Chondrocyte (in vitro differentiated cells): ENCODE results near the gene TFCP2. TPM values are rescaled to one million over a fixed set of nuclear protein-coding genes. Genes with fewer than 3 reads are reported as not detected.
A peak's percentile ranks its signal among the peaks of the same experiment; 100 is the strongest.

Experiments
- DNase-seq: peaks from one replicate; pipeline ENCODE4 v3.0.0; 2021; ENCODE audit warnings: mixed read lengths, low spot score
- H3K27ac Mint-ChIP-seq: one replicate; pipeline ENCODE4 v1.8.0; 2021; ENCODE audit warnings: mild to moderate bottlenecking, moderate library complexity, mixed read lengths; ENCODE audit not compliant: unreplicated experiment
- H3K27me3 Mint-ChIP-seq: 2 replicates; pipeline ENCODE4 v1.8.0; 2021; ENCODE audit warnings: low read depth, mixed read lengths
- H3K36me3 Mint-ChIP-seq: 2 replicates; pipeline ENCODE4 v1.8.0; 2021; ENCODE audit warnings: low read depth, mixed read lengths
- H3K4me1 Mint-ChIP-seq: 2 replicates; pipeline ENCODE4 v1.8.0; 2021; ENCODE audit warnings: low read depth, mild to moderate bottlenecking, mixed read lengths
- H3K4me3 Mint-ChIP-seq: one replicate; pipeline ENCODE4 v1.8.0; 2021; ENCODE audit warnings: mild to moderate bottlenecking, moderate library complexity, mixed read lengths; ENCODE audit not compliant: unreplicated experiment
- H3K9me3 Mint-ChIP-seq: 2 replicates; pipeline ENCODE4 v1.8.0; 2021; ENCODE audit warnings: low read depth, mixed read lengths
- CTCF ChIP-seq: fragments of 200-600 bp; sonication (generic); IDR thresholded peaks from 2 replicates; pipeline ENCODE4 v1.5.0; 2021; ENCODE audit warnings: antibody characterized with exemption, mild to moderate bottlenecking, moderate library complexity
- total RNA-seq: library from RNA; stranded (reverse); gene quantifications from 3 replicates; pipeline ENCODE4 v1.2.1, GENCODE V29; 2021

Gene TFCP2
- total RNA-seq, 1 donor from 2014 or later: 20.8 TPM

GRCh38 chr12:51090705-51091229, 82.2 kb downstream of the TFCP2 start:
- H3K4me3 Mint-ChIP-seq: no peak overlapping the region
- no peak for DNase-seq
- no peaks in the 10 kb centered on the region for H3K4me1 Mint-ChIP-seq
- H3K27ac Mint-ChIP-seq: no peak overlapping the region
- H3K27me3 Mint-ChIP-seq: no peaks in the 10 kb centered on the region
- TF ChIP-seq CTCF: no peak
- H3K9me3 Mint-ChIP-seq: no peaks in the 10 kb centered on the region
- H3K36me3 Mint-ChIP-seq: peaks cover 8% of the 10 kb centered on the region

GRCh38 chr12:51087818-51088217, 85.1 kb downstream of the TFCP2 start:
- Mint-ChIP-seq H3K4me3 (no peak overlapping the region), H3K27ac (no peak overlapping the region), H3K36me3 (peaks cover 4% of the 10 kb centered on the region), H3K4me1 (peaks cover 5% of the 10 kb centered on the region), H3K27me3 (no peaks in the 10 kb centered on the region), H3K9me3 (no peaks in the 10 kb centered on the region)
- DNase-seq: no peak
- no peak for TF ChIP-seq CTCF

GRCh38 chr12:51086933-51087332, 86.0 kb downstream of the TFCP2 start:
- no peaks in the 10 kb centered on the region for H3K27me3 Mint-ChIP-seq
- no peak for DNase-seq
- no peak overlapping the region for H3K4me3 Mint-ChIP-seq
- TF ChIP-seq CTCF: no peak
- no peaks in the 10 kb centered on the region for H3K9me3 Mint-ChIP-seq
- peaks cover 4% of the 10 kb centered on the region for H3K36me3 Mint-ChIP-seq
- H3K4me1 Mint-ChIP-seq: peaks cover 14% of the 10 kb centered on the region
- H3K27ac Mint-ChIP-seq: no peak overlapping the region

- Mint-ChIP-seq H3K9me3 (no peaks in the 10 kb centered on the region), H3K36me3 (peaks cover 4% of the 10 kb centered on the region), H3K4me1 (peaks cover 23% of the 10 kb centered on the region), H3K4me3 (no peak overlapping the region), H3K27me3 (no peaks in the 10 kb centered on the region), H3K27ac (no peak overlapping the region)
- DNase-seq: no peak
- TF ChIP-seq CTCF: no peak
Observed at GRCh38 chr12:51085757-51086156, 87.2 kb downstream of the TFCP2 start.

- DNase-seq: peak; percentile 98
- Mint-ChIP-seq H3K27ac (peak within 1 kb of the TSS; percentile 97), H3K9me3 (no peaks in the 10 kb centered on the region), H3K27me3 (no peaks in the 10 kb centered on the region), H3K36me3 (no peaks in the 10 kb centered on the region), H3K4me3 (peak within 1 kb of the TSS; percentile 98), H3K4me1 (peaks cover 36% of the 10 kb centered on the region)
- TF ChIP-seq CTCF: peak; percentile 53
Observed at GRCh38 chr12:51083126-51083833, 89.7 kb downstream of the TFCP2 start, which contains the start of gene CSRNP2. Gene CSRNP2 (minus strand): TSS chr12:51083596. CDS start chr12:51076561, 7,035 bp downstream.
